Caco-2 (cell line): ENCODE data around the gene HSD11B2. TPM values are rescaled to one million over a fixed set of nuclear protein-coding genes. Genes with fewer than 3 reads are reported as not detected.

ENCODE experiments used
- BruUV-seq: library from RNA; stranded (reverse); fragments of 400-500 nt; replicated peaks from 2 replicates; lab custom pipeline; 2021; lab: Mats Ljungman, UMichigan
- CTCF ChIA-PET: fragments of 300-600 bp; sonication (Branson Sonifier 250); formaldehyde crosslinking; loops from one replicate; lab custom pipeline; 2022; ENCODE audit warnings: antibody characterized with exemption; lab: Charles Lee
- POLR2A ChIA-PET: fragments of 300-600 bp; sonication (Branson Sonifier 250); formaldehyde crosslinking; loops from one replicate; lab custom pipeline; 2022; ENCODE audit warnings: antibody characterized with exemption; lab: Charles Lee
- DNase-seq, 2 experiments: peaks; one replicate each; pipeline versions ENCODE4 v3.0.0 to v3.0.0-alpha.2; 2020 to 2022
- H3K27me3 ChIP-seq: replicated peaks from 2 replicates; pipeline ENCODE4 v1.6.0; 2011; ENCODE audit warnings: low read length; ENCODE audit not compliant: control insufficient read depth, insufficient read depth
- H3K36me3 ChIP-seq: 2 replicates; pipeline ENCODE4 v1.5.1; 2011; ENCODE audit warnings: low read length; ENCODE audit not compliant: control insufficient read depth, insufficient read depth
- H3K4me1 ChIP-seq: fragments of 250-450 bp; sonication (Bioruptor Pico); 2 replicates; pipeline ENCODE4 v1.5.1; 2020; ENCODE audit warnings: mild to moderate bottlenecking
- H3K4me3 ChIP-seq: 2 replicates; pipeline ENCODE4 v1.5.1; 2011; ENCODE audit warnings: low read depth, mild to moderate bottlenecking, control low read depth, low read length
- H3K9me3 ChIP-seq: fragments of 250-450 bp; sonication (Bioruptor Pico); 2 replicates; pipeline ENCODE4 v1.5.1; 2020; ENCODE audit warnings: mild to moderate bottlenecking, moderate library complexity
- H3K27ac Mint-ChIP-seq: one replicate; pipeline ENCODE4 v1.8.0; 2022; ENCODE audit warnings: mixed read lengths; ENCODE audit not compliant: unreplicated experiment
- H3K27me3 Mint-ChIP-seq: one replicate; pipeline ENCODE4 v1.8.0; 2022; ENCODE audit warnings: mixed read lengths; ENCODE audit not compliant: insufficient read depth, unreplicated experiment
- H3K36me3 Mint-ChIP-seq: one replicate; pipeline ENCODE4 v1.8.0; 2022; ENCODE audit warnings: mild to moderate bottlenecking, mixed read lengths; ENCODE audit not compliant: insufficient read depth, unreplicated experiment
- H3K4me1 Mint-ChIP-seq: one replicate; pipeline ENCODE4 v1.8.0; 2022; ENCODE audit warnings: low read depth, mixed read lengths; ENCODE audit not compliant: unreplicated experiment
- H3K4me3 Mint-ChIP-seq: one replicate; pipeline ENCODE4 v1.8.0; 2022; ENCODE audit warnings: mild to moderate bottlenecking, moderate library complexity, mixed read lengths; ENCODE audit not compliant: unreplicated experiment
- H3K9me3 Mint-ChIP-seq: one replicate; pipeline ENCODE4 v1.8.0; 2022; ENCODE audit warnings: mixed read lengths; ENCODE audit not compliant: unreplicated experiment
- intact Hi-C: fragments of 100-400 bp; cut with micrococcal nuclease; formaldehyde crosslinking; loops from one replicate; pipeline ENCODE4 v1.10.0; 2022; ENCODE audit not compliant: unreplicated experiment
- total RNA-seq: library from RNA; stranded (reverse); gene quantifications from 2 replicates; pipeline ENCODE4 v1.2.3, GENCODE V29; 2022
- TF ChIP-seq, protein P1 (sequence below), 2 experiments: fragments of 200-600 bp in 1 of 2; IDR thresholded peaks; 1 replicate in 1 of 2; 2 replicates in 1 of 2; pipeline versions ENCODE4 v1.5.1 to v1.8.0; 2011 to 2022; ENCODE audit warnings: antibody characterized with exemption in 1 of 2, control low read depth in 1 of 2, inconsistent platforms in 1 of 2, low read depth in 1 of 2, low read length in 1 of 2, mild to moderate bottlenecking in 1 of 2, moderate library complexity in 1 of 2; ENCODE audit not compliant: insufficient read depth in 1 of 2, severe bottlenecking in 1 of 2, unreplicated experiment in 1 of 2

The HSD11B2 gene
- total RNA-seq, 1 experiment from 2014 or later: 11.3 TPM

DNA sequence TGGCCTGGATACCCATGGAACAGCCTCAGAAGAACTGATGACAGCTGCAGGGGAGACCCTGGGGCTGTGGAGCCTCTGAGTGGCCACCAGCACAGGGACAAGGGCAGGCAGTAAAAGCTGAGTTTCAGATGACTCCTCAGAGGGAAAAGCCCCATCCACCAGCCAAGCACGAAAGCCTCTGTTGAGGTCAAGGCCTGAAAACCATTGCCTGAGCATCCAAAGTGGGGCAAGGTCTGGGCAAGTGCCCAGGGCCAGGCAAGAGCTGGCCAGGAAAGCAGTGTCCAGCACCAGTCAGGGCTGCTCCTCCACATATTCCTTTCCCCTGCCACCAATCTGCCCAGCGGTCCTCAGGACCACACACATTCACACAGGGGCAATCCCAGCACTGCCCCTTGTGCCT, 33.6 kb downstream of the HSD11B2 start:
- Mint-ChIP-seq H3K4me1 (no peaks in the 10 kb centered on the region), H3K27me3 (no peaks in the 10 kb centered on the region), H3K4me3 (no peak overlapping the region), H3K9me3 (no peaks in the 10 kb centered on the region), H3K36me3 (peaks cover 9% of the 10 kb centered on the region), H3K27ac (no peak overlapping the region)
- H3K27me3 ChIP-seq: no peaks in the 10 kb centered on the region
- POLR2A ChIA-PET: interaction anchor here (0.6 kb wide), 1 partner anchor 33 kb away, joined by 5 read pairs; the partner anchor contains the start of gene HSD11B2
- no peak for DNase-seq
- CTCF ChIA-PET: interaction anchor here (1.3 kb wide), 1 partner anchor 13 kb away, joined by 4 read pairs; no protein-coding TSS in a partner anchor
- TF ChIP-seq, protein P1, sequence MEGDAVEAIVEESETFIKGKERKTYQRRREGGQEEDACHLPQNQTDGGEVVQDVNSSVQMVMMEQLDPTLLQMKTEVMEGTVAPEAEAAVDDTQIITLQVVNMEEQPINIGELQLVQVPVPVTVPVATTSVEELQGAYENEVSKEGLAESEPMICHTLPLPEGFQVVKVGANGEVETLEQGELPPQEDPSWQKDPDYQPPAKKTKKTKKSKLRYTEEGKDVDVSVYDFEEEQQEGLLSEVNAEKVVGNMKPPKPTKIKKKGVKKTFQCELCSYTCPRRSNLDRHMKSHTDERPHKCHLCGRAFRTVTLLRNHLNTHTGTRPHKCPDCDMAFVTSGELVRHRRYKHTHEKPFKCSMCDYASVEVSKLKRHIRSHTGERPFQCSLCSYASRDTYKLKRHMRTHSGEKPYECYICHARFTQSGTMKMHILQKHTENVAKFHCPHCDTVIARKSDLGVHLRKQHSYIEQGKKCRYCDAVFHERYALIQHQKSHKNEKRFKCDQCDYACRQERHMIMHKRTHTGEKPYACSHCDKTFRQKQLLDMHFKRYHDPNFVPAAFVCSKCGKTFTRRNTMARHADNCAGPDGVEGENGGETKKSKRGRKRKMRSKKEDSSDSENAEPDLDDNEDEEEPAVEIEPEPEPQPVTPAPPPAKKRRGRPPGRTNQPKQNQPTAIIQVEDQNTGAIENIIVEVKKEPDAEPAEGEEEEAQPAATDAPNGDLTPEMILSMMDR (IDR thresholded peaks at IDR 0.05; ENCODE audit: insufficient read depth in 1 of 2, low read depth in 1 of 2, low read length in 1 of 2, severe bottlenecking in 1 of 2, unreplicated experiment in 1 of 2): no peak
- no TSS peak for BruUV-seq
- intact Hi-C loops: no loop called here
- H3K4me1 ChIP-seq: no peaks in the 10 kb centered on the region
- no peaks in the 10 kb centered on the region for H3K9me3 ChIP-seq
- no peak overlapping the region for H3K4me3 ChIP-seq
- H3K36me3 ChIP-seq: no peaks in the 10 kb centered on the region; the same call in 1 of the 2 replicates

GRCh38 chr16:67466581-67466980, 35.7 kb downstream of the HSD11B2 start:
- POLR2A ChIA-PET: no interaction called here
- H3K36me3 Mint-ChIP-seq: peaks cover 4% of the 10 kb centered on the region

DNA sequence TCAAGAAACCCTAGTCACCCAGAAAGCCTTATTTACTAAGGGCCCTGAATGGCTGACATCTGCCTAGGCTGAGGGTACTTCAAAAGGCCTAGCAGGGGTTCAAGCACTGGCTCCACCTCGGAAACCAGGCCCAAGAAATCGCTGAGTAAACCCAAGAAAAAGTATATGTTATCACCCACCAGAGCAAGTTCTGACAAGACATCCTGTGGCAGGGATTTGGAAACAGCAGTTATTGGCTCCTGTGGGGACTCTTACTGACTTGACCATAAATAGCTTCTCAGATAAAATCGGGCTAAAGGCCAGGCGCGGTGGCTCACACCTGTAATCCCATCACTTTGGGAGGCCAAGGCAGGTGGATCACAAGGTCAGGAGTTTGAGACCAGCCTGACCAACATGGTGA, 37.8 kb downstream of the HSD11B2 start:
- TF ChIP-seq, protein P1 (IDR thresholded peaks at IDR 0.05; ENCODE audit: insufficient read depth in 1 of 2, low read depth in 1 of 2, low read length in 1 of 2, severe bottlenecking in 1 of 2, unreplicated experiment in 1 of 2): no peak
- no peaks in the 10 kb centered on the region for H3K27me3 ChIP-seq
- no peak overlapping the region for H3K27ac Mint-ChIP-seq
- no peaks in the 10 kb centered on the region for H3K9me3 Mint-ChIP-seq
- ChIA-PET CTCF (interaction anchor here (1.4 kb wide), 1 partner anchor 41 kb away, joined by 3 read pairs; no protein-coding TSS in a partner anchor), POLR2A (interaction anchor here (0.5 kb wide), 1 partner anchor 11 kb away, joined by 5 read pairs; no protein-coding TSS in a partner anchor)
- H3K9me3 ChIP-seq: no peaks in the 10 kb centered on the region
- H3K4me1 Mint-ChIP-seq: no peaks in the 10 kb centered on the region
- BruUV-seq: no TSS peak
- DNase-seq: no peak
- H3K36me3 ChIP-seq: no peaks in the 10 kb centered on the region; the same call in 1 of the 2 replicates
- no peaks in the 10 kb centered on the region for H3K27me3 Mint-ChIP-seq
- no peak overlapping the region for H3K4me3 Mint-ChIP-seq
- peaks cover 4% of the 10 kb centered on the region for H3K36me3 Mint-ChIP-seq
- no peaks in the 10 kb centered on the region for H3K4me1 ChIP-seq
- H3K4me3 ChIP-seq: no peak overlapping the region
- intact Hi-C loops: no loop called here

More at GRCh38 chr16:67466581-67466980, 35.7 kb downstream of the HSD11B2 start:
- Histone ChIP-seq H3K27me3 (no peaks in the 10 kb centered on the region), H3K9me3 (no peaks in the 10 kb centered on the region), H3K4me3 (no peak overlapping the region), H3K4me1 (no peaks in the 10 kb centered on the region), H3K36me3 (no peaks in the 10 kb centered on the region; the same call in 1 of the 2 replicates)
- no peak for DNase-seq
- no TSS peak for BruUV-seq
- TF ChIP-seq, protein P1 (IDR thresholded peaks at IDR 0.05; ENCODE audit: insufficient read depth in 1 of 2, low read depth in 1 of 2, low read length in 1 of 2, severe bottlenecking in 1 of 2, unreplicated experiment in 1 of 2): no peak
- no peaks in the 10 kb centered on the region for H3K9me3 Mint-ChIP-seq
- no peaks in the 10 kb centered on the region for H3K4me1 Mint-ChIP-seq
- intact Hi-C loops: loop anchor here (1.0 kb wide), 1 partner anchor 206 kb away; no protein-coding TSS in a partner anchor
- CTCF ChIA-PET: interaction anchor here (1.3 kb wide), 2 partner anchors 39 to 206 kb away, joined by 12 to 15 read pairs; no protein-coding TSS in a partner anchor
- no peak overlapping the region for H3K27ac Mint-ChIP-seq
- H3K4me3 Mint-ChIP-seq: no peak overlapping the region
- H3K27me3 Mint-ChIP-seq: no peaks in the 10 kb centered on the region
